ENCODE data around the gene SH3RF1.

Gene SH3RF1

GRCh38 chr4:169068423-169068822, 202.3 kb downstream of the SH3RF1 start:
- Histone ChIP-seq H3K27ac (ENCODE audit: low read depth in 2 of 2, low read length in 2 of 2) (no peak overlapping the region), H3K36me3 (ENCODE audit: control insufficient read depth in 2 of 2, insufficient read depth in 2 of 2, low read length in 2 of 2) (no peaks in the 10 kb centered on the region), H3K9ac (ENCODE audit: low read depth in 1 of 2, low read length in 2 of 2) (no peak overlapping the region), H3K9me3 (ENCODE audit: control insufficient read depth in 2 of 2, low read length in 2 of 2) (peaks cover 6 to 7% of the 10 kb centered on the region in 2 donors), H3K27me3 (ENCODE audit: control insufficient read depth in 2 of 2, insufficient read depth in 2 of 2, low read length in 2 of 2) (no peaks in the 10 kb centered on the region), H3K4me3 (ENCODE audit: low read length in 2 of 2) (no peak overlapping the region), H3K4me1 (ENCODE audit: control insufficient read depth in 2 of 2, insufficient read depth in 2 of 2, low read length in 2 of 2) (peaks cover 4 to 8% of the 10 kb centered on the region in 2 donors)

DNA sequence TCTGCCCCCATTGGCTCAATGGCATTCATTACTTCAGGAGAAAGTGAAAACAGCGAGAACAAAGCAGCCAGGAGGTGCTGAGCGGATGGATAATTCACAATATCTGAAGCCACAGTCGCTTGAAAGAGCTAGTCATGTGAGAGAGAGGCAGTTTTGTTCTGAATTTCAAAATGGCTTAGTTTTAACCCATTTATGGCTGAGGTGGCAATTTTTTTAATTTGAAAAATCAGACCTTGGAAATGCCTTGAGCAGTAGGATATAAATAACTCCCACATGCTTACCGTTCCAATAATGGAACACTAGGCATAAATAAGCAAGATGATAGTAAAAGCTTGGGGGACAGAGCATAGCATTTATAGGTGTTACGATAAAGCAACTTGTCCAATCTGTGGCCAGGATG, 203.8 kb downstream of the SH3RF1 start:
- peaks cover 6 to 7% of the 10 kb centered on the region in 2 donors for H3K9me3 ChIP-seq (ENCODE audit: control insufficient read depth in 2 of 2, low read length in 2 of 2)
- no peaks in the 10 kb centered on the region for H3K36me3 ChIP-seq (ENCODE audit: control insufficient read depth in 2 of 2, insufficient read depth in 2 of 2, low read length in 2 of 2)
- no peak overlapping the region for H3K9ac ChIP-seq (ENCODE audit: low read depth in 1 of 2, low read length in 2 of 2)
- H3K27ac ChIP-seq (ENCODE audit: low read depth in 2 of 2, low read length in 2 of 2): no peak overlapping the region
- H3K4me1 ChIP-seq (ENCODE audit: control insufficient read depth in 2 of 2, insufficient read depth in 2 of 2, low read length in 2 of 2): peaks cover 9 to 18% of the 10 kb centered on the region in 2 donors
- H3K27me3 ChIP-seq (ENCODE audit: control insufficient read depth in 2 of 2, insufficient read depth in 2 of 2, low read length in 2 of 2): no peaks in the 10 kb centered on the region
- no peak overlapping the region for H3K4me3 ChIP-seq (ENCODE audit: low read length in 2 of 2)

- Histone ChIP-seq H3K4me1 (ENCODE audit: control insufficient read depth in 2 of 2, insufficient read depth in 2 of 2, low read length in 2 of 2) (peaks cover 5 to 14% of the 10 kb centered on the region in 2 donors), H3K27me3 (ENCODE audit: control insufficient read depth in 2 of 2, insufficient read depth in 2 of 2, low read length in 2 of 2) (no peaks in the 10 kb centered on the region), H3K9me3 (ENCODE audit: control insufficient read depth in 2 of 2, low read length in 2 of 2) (no peaks in the 10 kb centered on the region), H3K4me3 (ENCODE audit: low read length in 2 of 2) (no peak overlapping the region), H3K27ac (ENCODE audit: low read depth in 2 of 2, low read length in 2 of 2) (no peak overlapping the region), H3K9ac (ENCODE audit: low read depth in 1 of 2, low read length in 2 of 2) (no peak overlapping the region), H3K36me3 (ENCODE audit: control insufficient read depth in 2 of 2, insufficient read depth in 2 of 2, low read length in 2 of 2) (no peaks in the 10 kb centered on the region)
These were observed 206.5 kb downstream of the SH3RF1 start for GRCh38 chr4:169064296-169064695.

GRCh38 chr4:169063441-169063840, 207.3 kb downstream of the SH3RF1 start:
- Histone ChIP-seq H3K27ac (ENCODE audit: low read depth in 2 of 2, low read length in 2 of 2) (no peak overlapping the region), H3K27me3 (ENCODE audit: control insufficient read depth in 2 of 2, insufficient read depth in 2 of 2, low read length in 2 of 2) (no peaks in the 10 kb centered on the region), H3K4me1 (ENCODE audit: control insufficient read depth in 2 of 2, insufficient read depth in 2 of 2, low read length in 2 of 2) (peaks cover 5 to 14% of the 10 kb centered on the region in 2 donors), H3K36me3 (ENCODE audit: control insufficient read depth in 2 of 2, insufficient read depth in 2 of 2, low read length in 2 of 2) (no peaks in the 10 kb centered on the region), H3K9ac (ENCODE audit: low read depth in 1 of 2, low read length in 2 of 2) (no peak overlapping the region), H3K9me3 (ENCODE audit: control insufficient read depth in 2 of 2, low read length in 2 of 2) (no peaks in the 10 kb centered on the region), H3K4me3 (ENCODE audit: low read length in 2 of 2) (no peak overlapping the region)

DNA sequence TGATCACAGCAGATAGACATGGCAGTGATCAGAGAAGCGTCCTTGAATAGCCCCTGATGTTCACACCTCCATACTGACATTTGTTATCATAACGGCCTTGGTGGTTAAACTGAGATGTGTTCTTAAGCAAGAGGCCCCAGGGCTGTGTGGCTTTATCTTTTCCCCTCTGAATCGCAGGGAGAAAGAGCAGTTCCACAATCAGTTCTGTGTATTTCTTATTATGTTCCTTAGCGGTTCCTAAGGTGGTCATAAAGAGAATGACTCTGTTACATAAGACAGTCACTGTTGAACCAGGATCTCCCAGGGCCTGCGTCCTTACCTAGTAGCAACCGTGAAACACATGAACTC, 207.9 kb downstream of the SH3RF1 start:
- peak overlapping the region; percentile 23 to 50 for H3K4me3 ChIP-seq (ENCODE audit: low read length in 2 of 2)
- H3K9me3 ChIP-seq (ENCODE audit: control insufficient read depth in 2 of 2, low read length in 2 of 2): no peaks in the 10 kb centered on the region
- H3K27ac ChIP-seq (ENCODE audit: low read depth in 2 of 2, low read length in 2 of 2): peak overlapping the region; percentile 59 to 75
- peaks cover 5 to 14% of the 10 kb centered on the region in 2 donors for H3K4me1 ChIP-seq (ENCODE audit: control insufficient read depth in 2 of 2, insufficient read depth in 2 of 2, low read length in 2 of 2)
- H3K27me3 ChIP-seq (ENCODE audit: control insufficient read depth in 2 of 2, insufficient read depth in 2 of 2, low read length in 2 of 2): no peaks in the 10 kb centered on the region
- no peak overlapping the region for H3K9ac ChIP-seq (ENCODE audit: low read depth in 1 of 2, low read length in 2 of 2)
- H3K36me3 ChIP-seq (ENCODE audit: control insufficient read depth in 2 of 2, insufficient read depth in 2 of 2, low read length in 2 of 2): no peaks in the 10 kb centered on the region

DNA sequence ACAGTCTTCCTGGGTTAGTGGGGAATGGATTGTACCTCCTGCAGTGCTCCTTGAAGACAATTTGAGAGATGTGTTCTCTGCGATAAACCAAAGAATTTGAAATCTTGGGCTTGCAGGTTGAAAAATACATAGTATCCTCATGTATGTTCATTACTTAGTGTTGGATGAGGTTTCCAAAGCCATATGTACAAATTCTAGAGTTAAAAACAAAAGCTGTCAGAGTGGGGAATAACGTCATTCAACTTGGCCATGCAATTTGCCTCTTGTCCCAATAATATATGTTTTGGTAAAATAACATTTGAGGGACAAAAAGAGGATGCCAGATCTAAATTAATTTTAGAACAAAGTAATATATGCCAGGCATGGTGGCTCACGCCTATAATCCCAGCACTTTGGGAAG, 209.4 kb downstream of the SH3RF1 start:
- H3K9me3 ChIP-seq (ENCODE audit: control insufficient read depth in 2 of 2, low read length in 2 of 2): no peaks in the 10 kb centered on the region
- no peak overlapping the region for H3K4me3 ChIP-seq (ENCODE audit: low read length in 2 of 2)
- H3K27me3 ChIP-seq (ENCODE audit: control insufficient read depth in 2 of 2, insufficient read depth in 2 of 2, low read length in 2 of 2): no peaks in the 10 kb centered on the region
- no peaks in the 10 kb centered on the region for H3K36me3 ChIP-seq (ENCODE audit: control insufficient read depth in 2 of 2, insufficient read depth in 2 of 2, low read length in 2 of 2)
- no peak overlapping the region for H3K27ac ChIP-seq (ENCODE audit: low read depth in 2 of 2, low read length in 2 of 2)
- no peak overlapping the region for H3K9ac ChIP-seq (ENCODE audit: low read depth in 1 of 2, low read length in 2 of 2)
- peaks cover 5 to 14% of the 10 kb centered on the region in 2 donors for H3K4me1 ChIP-seq (ENCODE audit: control insufficient read depth in 2 of 2, insufficient read depth in 2 of 2, low read length in 2 of 2)

DNA sequence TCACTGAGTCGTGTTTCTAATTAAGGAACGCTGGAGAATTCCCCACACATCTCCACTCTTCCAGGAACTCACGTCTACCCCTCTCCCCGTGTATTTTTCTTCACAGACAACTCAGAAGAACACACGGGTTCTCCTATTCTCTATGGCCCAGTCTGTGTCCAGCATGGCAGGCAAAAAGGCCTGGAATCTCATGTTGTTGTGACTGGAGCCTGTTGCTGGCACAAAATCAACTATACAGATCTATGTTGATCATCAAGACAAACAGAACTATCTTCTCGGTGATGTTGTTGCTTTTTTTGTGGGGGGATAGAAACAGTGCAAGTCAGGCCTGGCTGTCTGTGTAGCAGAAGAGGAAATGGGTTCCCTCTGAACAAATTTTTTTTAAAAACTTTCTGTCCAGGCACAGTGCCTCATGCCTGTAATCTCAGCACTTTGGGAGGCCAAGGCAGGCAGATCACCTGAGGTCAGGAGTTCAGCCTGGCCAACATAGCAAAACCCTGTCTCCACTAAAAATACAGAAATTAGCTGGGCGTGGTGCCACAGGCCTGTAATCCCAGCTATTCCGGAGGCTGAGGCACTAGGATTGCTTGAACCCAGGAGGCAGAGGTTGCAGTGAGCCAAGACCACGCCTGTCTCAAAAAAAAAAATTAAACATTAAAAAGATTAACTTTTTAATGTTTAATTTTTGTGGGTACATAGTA, 210.2 kb downstream of the SH3RF1 start:
- peaks cover 5 to 14% of the 10 kb centered on the region in 2 donors for H3K4me1 ChIP-seq (ENCODE audit: control insufficient read depth in 2 of 2, insufficient read depth in 2 of 2, low read length in 2 of 2)
- H3K9ac ChIP-seq (ENCODE audit: low read depth in 1 of 2, low read length in 2 of 2): peak overlapping the region in 1 of 2 donors; percentile 9
- H3K27ac ChIP-seq (ENCODE audit: low read depth in 2 of 2, low read length in 2 of 2): peak overlapping the region; percentile 17 to 46

DNA sequence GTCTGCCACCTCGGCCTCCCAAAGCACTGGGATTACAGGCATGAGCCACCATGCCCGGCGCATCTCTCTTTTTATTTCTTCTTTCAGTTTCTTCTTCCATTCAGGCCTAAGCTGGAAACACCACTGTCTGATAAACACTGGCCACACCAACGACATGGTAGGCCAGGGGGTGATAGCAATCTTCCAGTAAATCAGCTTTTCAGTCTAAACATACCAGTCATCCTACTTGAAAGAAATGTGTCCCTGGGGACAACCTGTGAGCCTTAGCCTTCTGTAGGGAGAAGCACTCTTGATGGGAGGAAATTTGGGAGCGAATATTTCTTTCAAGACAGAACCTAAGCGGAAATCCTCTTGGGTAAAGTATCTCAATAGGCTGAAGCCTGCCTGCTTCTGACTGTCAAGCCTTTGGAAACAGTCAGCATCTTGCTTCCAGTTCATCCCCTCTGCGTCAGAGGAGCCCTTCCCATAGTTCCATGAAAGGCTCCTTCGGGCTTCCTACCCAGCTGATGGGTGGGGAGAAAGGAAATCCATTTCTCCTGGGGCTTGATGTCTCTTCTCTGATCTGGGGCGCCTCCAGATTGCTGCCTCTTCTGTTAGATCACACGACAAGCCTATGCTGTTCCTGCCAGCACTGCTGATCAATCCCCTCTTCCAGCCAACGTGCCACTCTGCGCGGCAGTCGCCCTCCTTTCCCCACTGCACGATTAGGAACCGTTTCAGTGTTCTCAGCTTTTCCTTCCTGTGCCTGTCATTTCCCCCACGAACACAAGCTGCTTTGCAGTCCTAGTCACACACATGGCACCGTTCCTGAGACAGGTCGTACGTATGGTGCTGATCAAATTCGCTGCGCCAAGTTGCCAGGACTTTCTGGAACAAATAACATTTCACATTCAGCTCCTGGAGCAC, 211.2 kb downstream of the SH3RF1 start:
- Histone ChIP-seq H3K27me3 (ENCODE audit: control insufficient read depth in 2 of 2, insufficient read depth in 2 of 2, low read length in 2 of 2) (no peaks in the 10 kb centered on the region), H3K4me1 (ENCODE audit: control insufficient read depth in 2 of 2, insufficient read depth in 2 of 2, low read length in 2 of 2) (peaks cover 5 to 17% of the 10 kb centered on the region in 2 donors), H3K27ac (ENCODE audit: low read depth in 2 of 2, low read length in 2 of 2) (peak overlapping the region in 1 of 2 donors; percentile 46), H3K9ac (ENCODE audit: low read depth in 1 of 2, low read length in 2 of 2) (peak overlapping the region in 1 of 2 donors; percentile 9), H3K4me3 (ENCODE audit: low read length in 2 of 2) (no peak overlapping the region), H3K36me3 (ENCODE audit: control insufficient read depth in 2 of 2, insufficient read depth in 2 of 2, low read length in 2 of 2) (no peaks in the 10 kb centered on the region), H3K9me3 (ENCODE audit: control insufficient read depth in 2 of 2, low read length in 2 of 2) (no peaks in the 10 kb centered on the region)

More for the DNA sequence above, 210.2 kb downstream of the SH3RF1 start:
- Histone ChIP-seq H3K9me3 (ENCODE audit: control insufficient read depth in 2 of 2, low read length in 2 of 2) (no peaks in the 10 kb centered on the region), H3K4me3 (ENCODE audit: low read length in 2 of 2) (no peak overlapping the region), H3K27me3 (ENCODE audit: control insufficient read depth in 2 of 2, insufficient read depth in 2 of 2, low read length in 2 of 2) (no peaks in the 10 kb centered on the region), H3K36me3 (ENCODE audit: control insufficient read depth in 2 of 2, insufficient read depth in 2 of 2, low read length in 2 of 2) (no peaks in the 10 kb centered on the region)

DNA sequence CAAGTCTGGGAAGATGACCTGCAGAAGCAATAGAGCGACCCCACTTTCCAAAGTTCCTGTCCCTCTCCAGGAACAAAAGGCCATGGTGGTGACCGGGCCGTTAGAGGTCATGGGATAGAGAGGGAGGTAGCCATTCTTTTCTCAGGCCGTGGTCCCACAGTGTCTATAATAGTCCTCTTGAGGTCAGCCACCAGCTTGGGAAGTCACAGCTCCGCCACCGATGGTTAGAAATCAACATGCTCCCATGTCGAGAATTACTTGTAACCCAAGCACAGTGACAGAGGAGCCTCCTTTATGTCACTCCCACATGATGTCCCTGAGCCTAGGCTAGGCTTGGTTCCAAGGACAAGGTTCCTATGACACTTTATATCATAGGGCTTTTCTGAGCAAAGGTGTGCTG, 212.4 kb downstream of the SH3RF1 start:
- H3K9ac ChIP-seq (ENCODE audit: low read depth in 1 of 2, low read length in 2 of 2): no peak overlapping the region
- H3K36me3 ChIP-seq (ENCODE audit: control insufficient read depth in 2 of 2, insufficient read depth in 2 of 2, low read length in 2 of 2): no peaks in the 10 kb centered on the region
- no peaks in the 10 kb centered on the region for H3K9me3 ChIP-seq (ENCODE audit: control insufficient read depth in 2 of 2, low read length in 2 of 2)
- no peak overlapping the region for H3K4me3 ChIP-seq (ENCODE audit: low read length in 2 of 2)
- H3K4me1 ChIP-seq (ENCODE audit: control insufficient read depth in 2 of 2, insufficient read depth in 2 of 2, low read length in 2 of 2): peaks cover 5 to 18% of the 10 kb centered on the region in 2 donors
- no peaks in the 10 kb centered on the region for H3K27me3 ChIP-seq (ENCODE audit: control insufficient read depth in 2 of 2, insufficient read depth in 2 of 2, low read length in 2 of 2)
- H3K27ac ChIP-seq (ENCODE audit: low read depth in 2 of 2, low read length in 2 of 2): no peak overlapping the region

DNA sequence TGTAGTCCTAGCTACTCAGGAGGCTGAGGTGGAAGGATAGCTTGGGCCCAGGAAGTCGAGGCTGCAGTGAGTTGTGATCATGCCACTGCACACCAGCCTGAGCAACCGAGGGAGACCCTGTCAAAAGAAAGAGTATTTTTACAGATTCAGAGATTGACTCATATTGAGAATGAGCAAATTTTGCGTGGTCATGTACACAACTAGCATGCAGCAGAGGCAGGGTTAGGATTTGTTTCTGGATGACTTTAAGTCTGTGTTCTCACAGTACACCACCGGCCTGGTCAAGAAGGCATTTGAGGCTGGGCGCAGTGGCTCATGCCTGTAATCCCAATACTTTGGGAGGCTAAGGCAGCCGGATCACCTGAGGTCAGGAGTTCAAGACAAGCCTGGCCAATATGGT, 215.9 kb downstream of the SH3RF1 start:
- no peaks in the 10 kb centered on the region for H3K9me3 ChIP-seq (ENCODE audit: control insufficient read depth in 2 of 2, low read length in 2 of 2)
- H3K4me1 ChIP-seq (ENCODE audit: control insufficient read depth in 2 of 2, insufficient read depth in 2 of 2, low read length in 2 of 2): peaks cover 0 to 4% of the 10 kb centered on the region in 2 donors
- no peaks in the 10 kb centered on the region for H3K36me3 ChIP-seq (ENCODE audit: control insufficient read depth in 2 of 2, insufficient read depth in 2 of 2, low read length in 2 of 2)
- no peaks in the 10 kb centered on the region for H3K27me3 ChIP-seq (ENCODE audit: control insufficient read depth in 2 of 2, insufficient read depth in 2 of 2, low read length in 2 of 2)
- H3K27ac ChIP-seq (ENCODE audit: low read depth in 2 of 2, low read length in 2 of 2): no peak overlapping the region
- H3K9ac ChIP-seq (ENCODE audit: low read depth in 1 of 2, low read length in 2 of 2): no peak overlapping the region
- no peak overlapping the region for H3K4me3 ChIP-seq (ENCODE audit: low read length in 2 of 2)

All from mucosa of rectum (tissue), 2 donors.